Astrocyte of the spinal cord (primary cell): ENCODE results near the gene APOC1.
A peak's percentile ranks its signal among the peaks of the same experiment; 100 is the strongest.

ENCODE experiments used
- DNase-seq: peaks from one replicate; pipeline ENCODE4 v3.0.0; 2011; ENCODE audit warnings: low read depth, low spot score
- H3K4me3 ChIP-seq: 2 replicates; pipeline ENCODE4 v1.5.1; 2011; ENCODE audit warnings: low read depth, mild to moderate bottlenecking, low read length, moderate library complexity
- CTCF ChIP-seq: IDR thresholded peaks from 2 replicates; pipeline ENCODE4 v1.5.1; 2012; ENCODE audit warnings: low read depth, mild to moderate bottlenecking, low read length, inconsistent platforms
- in situ Hi-C: cut with HindIII; loops from 2 replicates; pipeline ENCODE4 v1.10.0; 2017; ENCODE audit warnings: low sequenced_read_pairs

Gene APOC1

DNA sequence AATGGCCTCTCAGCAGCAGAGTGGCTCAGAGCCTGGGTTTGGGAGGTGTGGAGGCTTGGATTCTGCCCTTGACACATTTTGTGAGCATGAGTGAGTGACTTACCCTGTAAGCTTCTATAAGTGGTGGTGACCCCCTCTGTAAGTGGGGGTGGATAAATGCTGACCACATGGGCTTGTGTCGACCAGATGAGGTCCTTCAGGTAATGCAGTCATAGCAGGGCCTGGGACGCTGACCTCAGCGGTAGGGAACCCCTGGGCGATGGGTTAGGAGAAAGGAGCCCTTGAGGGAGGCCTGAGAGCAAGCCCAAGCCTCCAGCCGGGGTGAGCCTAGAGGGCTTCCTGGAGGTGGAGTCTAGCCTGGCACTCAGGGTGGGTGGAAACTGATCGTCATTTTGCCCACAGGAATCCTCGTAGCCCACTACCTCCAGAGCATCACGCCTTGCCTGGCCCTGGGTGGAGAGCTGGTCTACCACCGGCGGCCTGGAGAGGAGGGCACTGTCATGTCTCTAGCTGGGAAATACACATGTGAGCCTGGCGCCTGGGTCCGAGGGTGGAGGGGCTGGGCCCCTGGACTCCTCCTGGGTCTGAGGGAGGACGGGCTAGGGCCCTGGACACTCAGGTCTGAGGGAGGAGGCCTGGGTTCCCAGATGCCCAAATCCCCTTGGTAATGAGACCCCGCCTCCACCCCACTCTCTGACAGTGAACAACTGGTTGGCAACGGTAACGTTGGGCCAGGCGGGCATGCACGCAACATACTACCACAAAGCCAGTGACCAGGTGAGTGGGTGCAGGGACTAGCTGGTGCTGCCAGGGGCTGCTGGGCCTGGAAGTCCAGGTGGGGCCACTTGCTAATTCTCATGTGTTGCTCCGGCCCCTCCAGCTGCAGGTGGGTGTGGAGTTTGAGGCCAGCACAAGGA lies 13.8 kb upstream of the APOC1 start:
- TF ChIP-seq CTCF: no peak
- in situ Hi-C loops: no loop called here
- H3K4me3 ChIP-seq: no peak overlapping the region
- DNase-seq: no peak

DNA sequence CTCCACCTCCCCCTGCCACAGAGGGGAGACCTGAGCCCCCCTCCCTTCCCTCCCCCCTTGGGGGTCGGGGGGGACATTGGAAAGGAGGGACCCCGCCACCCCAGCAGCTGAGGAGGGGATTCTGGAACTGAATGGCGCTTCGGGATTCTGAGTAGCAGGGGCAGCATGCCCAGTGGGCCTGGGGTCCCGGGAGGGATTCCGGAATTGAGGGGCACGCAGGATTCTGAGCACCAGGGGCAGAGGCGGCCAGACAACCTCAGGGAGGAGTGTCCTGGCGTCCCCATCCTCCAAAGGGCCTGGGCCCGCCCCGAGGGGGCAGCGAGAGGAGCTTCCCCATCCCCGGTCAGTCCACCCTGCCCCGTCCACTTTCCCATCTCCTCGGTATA lies 11.2 kb upstream of the APOC1 start:
- no peak for TF ChIP-seq CTCF
- no peak overlapping the region for H3K4me3 ChIP-seq
- no peak for DNase-seq
- in situ Hi-C loops: no loop called here

- in situ Hi-C loops: no loop called here
- peak; percentile 69 for DNase-seq
- TF ChIP-seq CTCF: peak; percentile 99
Observed at GRCh38 chr19:44903602-44904425, 10.6 kb upstream of the APOC1 start.

DNA sequence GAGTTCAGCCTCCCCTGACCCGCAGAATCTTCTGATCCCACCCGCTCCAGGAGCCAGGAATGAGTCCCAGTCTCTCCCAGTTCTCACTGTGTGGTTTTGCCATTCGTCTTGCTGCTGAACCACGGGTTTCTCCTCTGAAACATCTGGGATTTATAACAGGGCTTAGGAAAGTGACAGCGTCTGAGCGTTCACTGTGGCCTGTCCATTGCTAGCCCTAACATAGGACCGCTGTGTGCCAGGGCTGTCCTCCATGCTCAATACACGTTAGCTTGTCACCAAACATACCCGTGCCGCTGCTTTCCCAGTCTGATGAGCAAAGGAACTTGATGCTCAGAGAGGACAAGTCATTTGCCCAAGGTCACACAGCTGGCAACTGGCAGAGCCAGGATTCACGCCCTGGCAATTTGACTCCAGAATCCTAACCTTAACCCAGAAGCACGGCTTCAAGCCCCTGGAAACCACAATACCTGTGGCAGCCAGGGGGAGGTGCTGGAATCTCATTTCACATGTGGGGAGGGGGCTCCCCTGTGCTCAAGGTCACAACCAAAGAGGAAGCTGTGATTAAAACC lies 9.9 kb upstream of the APOC1 start:
- in situ Hi-C loops: no loop called here
- H3K4me3 ChIP-seq: no peak overlapping the region
- no peak for DNase-seq
- TF ChIP-seq CTCF: peak; percentile 20

More at GRCh38 chr19:44903602-44904425, 10.6 kb upstream of the APOC1 start:
- no peak overlapping the region for H3K4me3 ChIP-seq

GRCh38 chr19:44905437-44906160 lies 8.8 kb upstream of the APOC1 start, which contains the start of gene APOE:
Gene APOE (plus strand): TSS chr19:44905796. CDS start chr19:44906625, 829 bp downstream.
- in situ Hi-C loops: no loop called here
- DNase-seq: no peak
- no peak for TF ChIP-seq CTCF
- peak within 1 kb of the TSS; percentile 13 for H3K4me3 ChIP-seq

GRCh38 chr19:44907613-44908012 lies 6.8 kb upstream of the APOC1 start:
- TF ChIP-seq CTCF: no peak
- in situ Hi-C loops: no loop called here
- no peak for DNase-seq
- H3K4me3 ChIP-seq: no peak overlapping the region
